ENCODE results near the gene SOWAHB.
"Not testable (repeated sequence)": the region's sequence is repeated elsewhere in the genome, so short reads cannot be mapped to it uniquely, and the experiment has no call there.

The SOWAHB gene

DNA sequence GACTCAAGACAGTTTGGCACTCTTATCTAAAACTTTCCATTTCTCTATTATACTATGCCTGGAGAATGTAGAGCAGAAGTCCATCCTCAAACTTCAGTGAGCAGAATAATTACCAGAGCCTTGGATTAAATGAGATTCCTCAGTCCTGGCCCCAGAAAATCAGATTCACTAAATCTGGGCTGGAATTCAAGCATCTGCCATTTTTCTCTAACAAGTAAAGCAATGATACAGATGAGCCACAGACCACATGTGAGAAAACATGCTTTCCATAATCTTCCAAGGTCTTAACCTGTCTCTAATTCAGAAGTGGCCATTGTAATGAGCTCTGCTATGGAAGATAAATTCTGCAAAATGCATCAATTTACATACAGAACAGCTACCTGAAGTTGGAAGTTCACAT, 25.4 kb downstream of the SOWAHB start:
- Histone ChIP-seq H2AFZ (ENCODE audit: low read length) (no peak overlapping the region), H2BK120ac (ENCODE audit: low read depth, low read length) (no peak overlapping the region), H3K27ac (replicated peaks; ENCODE audit: low read length) (no peak overlapping the region), H4K8ac (ENCODE audit: low read depth, low read length) (no peak overlapping the region), H3K4me3 (ENCODE audit: low read length in 2 of 2) (no peak overlapping the region), H3K18ac (ENCODE audit: low read length) (no peak overlapping the region), H2BK12ac (ENCODE audit: low read length) (no peak overlapping the region), H3K9ac (ENCODE audit: low read depth, low read length, poor library complexity) (no peak overlapping the region), H3K9me3 (replicated peaks in 1 of 2; ENCODE audit: control insufficient read depth in 2 of 2, insufficient read depth in 1 of 2, low read depth in 1 of 2, low read length in 2 of 2) (no peaks in the 10 kb centered on the region), H2BK5ac (ENCODE audit: low read length) (no peak overlapping the region), H3K23ac (ENCODE audit: low read depth, low read length, poor library complexity) (no peak overlapping the region), H4K91ac (ENCODE audit: low read depth, low read length, poor library complexity) (no peak overlapping the region), H2BK15ac (ENCODE audit: low read length) (no peak overlapping the region), H3K79me1 (ENCODE audit: low read depth, low read length) (no peaks in the 10 kb centered on the region), H3K14ac (ENCODE audit: low read length) (no peak overlapping the region), H3K4ac (ENCODE audit: low read length) (no peak overlapping the region), H3K4me1 (ENCODE audit: control insufficient read depth in 2 of 2, insufficient read depth in 1 of 2, low read depth in 1 of 2, low read length in 2 of 2) (no peaks in the 10 kb centered on the region), H3K27me3 (ENCODE audit: control insufficient read depth in 3 of 3, insufficient read depth in 3 of 3, low read depth in 1 of 3, low read length in 3 of 3) (peaks cover 0 to 2% (median 0%) of the 10 kb centered on the region in 3 experiments), H3K4me2 (ENCODE audit: insufficient read depth, low read length, poor library complexity, severe bottlenecking) (no peak overlapping the region), H2AK5ac (ENCODE audit: low read depth, low read length) (no peak overlapping the region), H3K36me3 (replicated peaks in 1 of 2; ENCODE audit: control insufficient read depth in 2 of 2, insufficient read depth in 2 of 2, low read length in 2 of 2) (no peaks in the 10 kb centered on the region)
- DNase-seq (ENCODE audit: low spot score), result no peak

DNA sequence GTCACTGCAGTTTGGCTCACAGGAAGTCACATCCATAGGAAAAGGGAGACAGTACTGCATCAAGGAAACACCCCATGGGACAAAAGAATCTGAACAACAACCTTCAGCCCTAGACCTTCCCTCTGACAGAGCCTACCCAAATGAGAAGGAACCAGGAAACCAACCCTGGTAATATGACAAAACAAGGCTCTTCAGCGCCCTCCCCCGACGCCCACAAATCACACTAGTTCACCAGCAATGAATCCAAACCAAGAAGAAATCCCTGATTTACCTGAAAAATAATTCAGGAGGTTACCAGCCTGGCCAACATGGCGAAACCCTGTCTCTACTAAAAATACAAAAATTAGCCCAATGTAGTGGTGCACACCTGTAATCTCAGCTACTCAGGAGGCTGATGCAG, 29.2 kb downstream of the SOWAHB start:
- H3K79me1 ChIP-seq (ENCODE audit: low read depth, low read length); H2BK120ac ChIP-seq (ENCODE audit: low read depth, low read length); H3K4me3 ChIP-seq (ENCODE audit: low read length in 2 of 2); H3K4ac ChIP-seq (ENCODE audit: low read length); H3K14ac ChIP-seq (ENCODE audit: low read length); H2BK12ac ChIP-seq (ENCODE audit: low read length); H3K9me3 ChIP-seq (replicated peaks in 1 of 2; ENCODE audit: control insufficient read depth in 2 of 2, insufficient read depth in 1 of 2, low read depth in 1 of 2, low read length in 2 of 2); H3K27ac ChIP-seq (replicated peaks; ENCODE audit: low read length); H2BK15ac ChIP-seq (ENCODE audit: low read length); H3K18ac ChIP-seq (ENCODE audit: low read length); H2AFZ ChIP-seq (ENCODE audit: low read length); H2BK5ac ChIP-seq (ENCODE audit: low read length); H3K4me1 ChIP-seq (ENCODE audit: control insufficient read depth in 2 of 2, insufficient read depth in 1 of 2, low read depth in 1 of 2, low read length in 2 of 2); H3K4me2 ChIP-seq (ENCODE audit: insufficient read depth, low read length, poor library complexity, severe bottlenecking); H4K91ac ChIP-seq (ENCODE audit: low read depth, low read length, poor library complexity); DNase-seq (ENCODE audit: low spot score); H3K27me3 ChIP-seq (ENCODE audit: control insufficient read depth in 3 of 3, insufficient read depth in 3 of 3, low read depth in 1 of 3, low read length in 3 of 3); H3K23ac ChIP-seq (ENCODE audit: low read depth, low read length, poor library complexity); H3K36me3 ChIP-seq (replicated peaks in 1 of 2; ENCODE audit: control insufficient read depth in 2 of 2, insufficient read depth in 2 of 2, low read length in 2 of 2); H3K9ac ChIP-seq (ENCODE audit: low read depth, low read length, poor library complexity); H2AK5ac ChIP-seq (ENCODE audit: low read depth, low read length); H4K8ac ChIP-seq (ENCODE audit: low read depth, low read length): not testable (repeated sequence)
- WGBS, 2 donors (ENCODE audit: extremely low coverage in 2 of 2, insufficient read length in 2 of 2, insufficient replicate concordance in 1 of 2), result no CpG with 5 or more reads among the region's 4 CpGs

DNA sequence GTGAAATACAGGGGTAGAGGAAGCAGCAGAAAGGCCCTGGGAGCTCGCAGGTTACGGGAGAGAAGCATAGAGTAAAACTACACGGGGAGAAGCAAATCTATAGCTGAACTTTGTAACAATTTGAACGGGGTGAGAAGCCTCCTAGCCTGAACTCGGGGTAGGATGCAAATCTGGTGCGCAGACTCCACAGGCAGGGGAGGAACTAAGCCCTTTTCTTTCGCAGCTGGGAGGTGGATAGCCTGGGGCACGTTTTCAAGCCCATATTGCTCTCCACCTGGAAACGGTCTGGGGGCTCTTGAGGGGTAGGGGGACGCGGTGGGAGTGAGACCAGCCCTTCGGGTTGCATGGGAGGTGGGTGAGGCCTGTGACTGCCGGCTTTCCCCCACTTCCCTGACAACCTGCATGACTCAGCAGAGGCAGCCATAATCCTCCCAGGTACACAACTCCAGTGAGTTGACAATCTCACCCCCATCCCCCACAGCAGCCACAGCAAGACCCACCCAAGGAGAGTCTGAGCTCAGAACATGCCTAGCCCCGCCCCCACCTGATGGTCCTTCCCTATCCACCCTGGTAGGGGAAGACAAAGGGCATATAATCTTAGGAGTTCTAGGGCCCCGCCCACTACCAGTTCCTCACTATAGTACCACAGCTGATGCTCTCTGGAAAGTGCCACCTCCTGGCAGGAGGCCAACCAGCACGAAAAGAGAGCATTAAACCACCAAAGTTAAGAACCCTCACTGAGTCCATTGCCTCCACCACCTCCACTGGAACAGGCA, 29.9 kb downstream of the SOWAHB start:
- H3K79me1 ChIP-seq (ENCODE audit: low read depth, low read length), result no peaks in the 10 kb centered on the region
- no peak overlapping the region for H3K23ac ChIP-seq (ENCODE audit: low read depth, low read length, poor library complexity)
- H3K36me3 ChIP-seq (replicated peaks in 1 of 2; ENCODE audit: control insufficient read depth in 2 of 2, insufficient read depth in 2 of 2, low read length in 2 of 2), result no peaks in the 10 kb centered on the region
- H4K91ac ChIP-seq (ENCODE audit: low read depth, low read length, poor library complexity), result no peak overlapping the region
- H2BK15ac ChIP-seq (ENCODE audit: low read length), result no peak overlapping the region
- H3K27ac ChIP-seq (replicated peaks; ENCODE audit: low read length), result no peak overlapping the region
- no CpG with 5 or more reads among the region's 16 CpGs for WGBS, 2 donors (ENCODE audit: extremely low coverage in 2 of 2, insufficient read length in 2 of 2, insufficient replicate concordance in 1 of 2)
- no peak overlapping the region for H3K4ac ChIP-seq (ENCODE audit: low read length)
- no peak overlapping the region for H3K14ac ChIP-seq (ENCODE audit: low read length)
- no peaks in the 10 kb centered on the region for H3K9me3 ChIP-seq (replicated peaks in 1 of 2; ENCODE audit: control insufficient read depth in 2 of 2, insufficient read depth in 1 of 2, low read depth in 1 of 2, low read length in 2 of 2)
- H3K4me1 ChIP-seq (ENCODE audit: control insufficient read depth in 2 of 2, insufficient read depth in 1 of 2, low read depth in 1 of 2, low read length in 2 of 2), result no peaks in the 10 kb centered on the region
- peak overlapping the region; percentile 30 for H3K18ac ChIP-seq (ENCODE audit: low read length)
- no peak for DNase-seq (ENCODE audit: low spot score)
- H2AFZ ChIP-seq (ENCODE audit: low read length), result peak overlapping the region; percentile 23
- no peak overlapping the region for H3K9ac ChIP-seq (ENCODE audit: low read depth, low read length, poor library complexity)
- H4K8ac ChIP-seq (ENCODE audit: low read depth, low read length), result no peak overlapping the region
- H2BK5ac ChIP-seq (ENCODE audit: low read length), result no peak overlapping the region
- no peak overlapping the region for H3K4me2 ChIP-seq (ENCODE audit: insufficient read depth, low read length, poor library complexity, severe bottlenecking)
- H3K27me3 ChIP-seq (ENCODE audit: control insufficient read depth in 3 of 3, insufficient read depth in 3 of 3, low read depth in 1 of 3, low read length in 3 of 3), result peaks cover 0 to 8% (median 0%) of the 10 kb centered on the region in 3 experiments
- H2BK12ac ChIP-seq (ENCODE audit: low read length), result no peak overlapping the region
- H2BK120ac ChIP-seq (ENCODE audit: low read depth, low read length), result no peak overlapping the region
- H2AK5ac ChIP-seq (ENCODE audit: low read depth, low read length), result no peak overlapping the region
- H3K4me3 ChIP-seq (ENCODE audit: low read length in 2 of 2), result no peak overlapping the region

DNA sequence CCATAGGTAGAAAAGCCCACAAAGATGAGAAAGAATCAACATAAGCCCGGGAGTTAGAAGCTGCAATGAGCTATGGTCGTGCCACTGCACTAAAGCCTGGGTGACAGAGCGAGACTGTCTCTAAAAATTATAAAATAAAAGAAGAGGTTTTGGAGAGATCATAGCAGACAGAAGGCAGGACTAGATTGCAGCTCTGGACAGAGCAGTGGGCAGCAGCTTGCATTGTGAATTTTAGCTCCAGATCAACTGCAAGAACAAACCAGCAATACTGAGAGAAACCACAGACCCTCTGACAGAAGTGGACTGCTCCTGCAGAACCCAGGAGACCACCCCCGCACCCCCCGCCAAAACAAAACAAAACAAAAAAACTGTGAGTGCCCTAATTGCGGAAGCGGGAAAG, 30.6 kb downstream of the SOWAHB start:
- H3K9ac ChIP-seq (ENCODE audit: low read depth, low read length, poor library complexity), result no peak overlapping the region
- no CpG with 5 or more reads among the region's 7 CpGs for whole genome bisulfite sequencing, 2 donors (ENCODE audit: extremely low coverage in 2 of 2, insufficient read length in 2 of 2, insufficient replicate concordance in 1 of 2)
- no peak overlapping the region for H3K27ac ChIP-seq (replicated peaks; ENCODE audit: low read length)
- no peak overlapping the region for H3K4ac ChIP-seq (ENCODE audit: low read length)
- no peak overlapping the region for H2BK120ac ChIP-seq (ENCODE audit: low read depth, low read length)
- H3K4me2 ChIP-seq (ENCODE audit: insufficient read depth, low read length, poor library complexity, severe bottlenecking), result no peak overlapping the region
- H3K79me1 ChIP-seq (ENCODE audit: low read depth, low read length), result no peaks in the 10 kb centered on the region
- H3K4me3 ChIP-seq (ENCODE audit: low read length in 2 of 2), result no peak overlapping the region
- peaks cover 0 to 8% (median 0%) of the 10 kb centered on the region in 3 experiments for H3K27me3 ChIP-seq (ENCODE audit: control insufficient read depth in 3 of 3, insufficient read depth in 3 of 3, low read depth in 1 of 3, low read length in 3 of 3)
- H2AFZ ChIP-seq (ENCODE audit: low read length), result peak overlapping the region; percentile 23
- H3K23ac ChIP-seq (ENCODE audit: low read depth, low read length, poor library complexity), result no peak overlapping the region
- H3K18ac ChIP-seq (ENCODE audit: low read length), result no peak overlapping the region
- no peak overlapping the region for H4K8ac ChIP-seq (ENCODE audit: low read depth, low read length)
- H3K36me3 ChIP-seq (replicated peaks in 1 of 2; ENCODE audit: control insufficient read depth in 2 of 2, insufficient read depth in 2 of 2, low read length in 2 of 2), result no peaks in the 10 kb centered on the region
- H4K91ac ChIP-seq (ENCODE audit: low read depth, low read length, poor library complexity), result no peak overlapping the region
- H3K9me3 ChIP-seq (replicated peaks in 1 of 2; ENCODE audit: control insufficient read depth in 2 of 2, insufficient read depth in 1 of 2, low read depth in 1 of 2, low read length in 2 of 2), result no peaks in the 10 kb centered on the region
- no peaks in the 10 kb centered on the region for H3K4me1 ChIP-seq (ENCODE audit: control insufficient read depth in 2 of 2, insufficient read depth in 1 of 2, low read depth in 1 of 2, low read length in 2 of 2)
- no peak for DNase-seq (ENCODE audit: low spot score)
- no peak overlapping the region for H2BK12ac ChIP-seq (ENCODE audit: low read length)
- H3K14ac ChIP-seq (ENCODE audit: low read length), result no peak overlapping the region
- H2AK5ac ChIP-seq (ENCODE audit: low read depth, low read length), result no peak overlapping the region
- no peak overlapping the region for H2BK5ac ChIP-seq (ENCODE audit: low read length)
- H2BK15ac ChIP-seq (ENCODE audit: low read length), result no peak overlapping the region

All from neuronal stem cell (in vitro differentiated cells).